ENCODE results near the gene CFAP74. TPM values are rescaled to one million over a fixed set of nuclear protein-coding genes. Genes with fewer than 3 reads are reported as not detected.
A peak's percentile ranks its signal among the peaks of the same experiment; 100 is the strongest.

The CFAP74 gene
- total and polyA plus RNA-seq, 2 of the 13 experiments (the other 11 are each of a cell fraction or from before 2014, with no cell fraction given), result 0.27 to 0.62 TPM

DNA sequence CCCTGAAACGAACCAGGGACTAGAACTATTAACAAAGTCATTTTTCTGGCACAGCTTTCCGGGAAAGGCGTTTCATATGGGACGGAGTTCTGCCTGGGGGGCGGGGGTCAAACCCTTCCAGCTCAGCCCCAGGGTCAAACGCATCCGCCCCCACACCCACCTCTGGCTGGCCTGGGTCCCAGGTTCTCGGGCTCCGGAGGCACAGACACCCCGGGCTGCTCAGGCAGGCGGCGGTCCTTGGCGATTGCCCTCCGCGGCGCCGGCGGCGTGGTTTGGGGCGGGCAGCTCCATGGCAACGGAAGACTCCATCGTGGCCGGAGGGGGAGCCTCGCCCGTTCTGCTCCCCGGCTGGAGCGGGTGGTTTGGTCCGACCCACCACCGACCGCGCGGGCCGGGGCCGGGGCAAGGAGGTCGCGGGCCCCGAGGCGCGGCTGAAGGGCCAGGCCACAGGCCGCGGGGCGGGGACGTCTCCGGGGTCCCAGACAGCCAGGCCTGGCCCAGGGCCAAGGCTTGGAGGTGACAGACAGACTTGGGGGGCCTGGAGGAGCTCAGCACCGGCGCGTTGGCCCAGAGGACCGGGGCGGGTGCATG is at the start of gene CFAP74 (continued):
- TF ChIP-seq, protein P1, sequence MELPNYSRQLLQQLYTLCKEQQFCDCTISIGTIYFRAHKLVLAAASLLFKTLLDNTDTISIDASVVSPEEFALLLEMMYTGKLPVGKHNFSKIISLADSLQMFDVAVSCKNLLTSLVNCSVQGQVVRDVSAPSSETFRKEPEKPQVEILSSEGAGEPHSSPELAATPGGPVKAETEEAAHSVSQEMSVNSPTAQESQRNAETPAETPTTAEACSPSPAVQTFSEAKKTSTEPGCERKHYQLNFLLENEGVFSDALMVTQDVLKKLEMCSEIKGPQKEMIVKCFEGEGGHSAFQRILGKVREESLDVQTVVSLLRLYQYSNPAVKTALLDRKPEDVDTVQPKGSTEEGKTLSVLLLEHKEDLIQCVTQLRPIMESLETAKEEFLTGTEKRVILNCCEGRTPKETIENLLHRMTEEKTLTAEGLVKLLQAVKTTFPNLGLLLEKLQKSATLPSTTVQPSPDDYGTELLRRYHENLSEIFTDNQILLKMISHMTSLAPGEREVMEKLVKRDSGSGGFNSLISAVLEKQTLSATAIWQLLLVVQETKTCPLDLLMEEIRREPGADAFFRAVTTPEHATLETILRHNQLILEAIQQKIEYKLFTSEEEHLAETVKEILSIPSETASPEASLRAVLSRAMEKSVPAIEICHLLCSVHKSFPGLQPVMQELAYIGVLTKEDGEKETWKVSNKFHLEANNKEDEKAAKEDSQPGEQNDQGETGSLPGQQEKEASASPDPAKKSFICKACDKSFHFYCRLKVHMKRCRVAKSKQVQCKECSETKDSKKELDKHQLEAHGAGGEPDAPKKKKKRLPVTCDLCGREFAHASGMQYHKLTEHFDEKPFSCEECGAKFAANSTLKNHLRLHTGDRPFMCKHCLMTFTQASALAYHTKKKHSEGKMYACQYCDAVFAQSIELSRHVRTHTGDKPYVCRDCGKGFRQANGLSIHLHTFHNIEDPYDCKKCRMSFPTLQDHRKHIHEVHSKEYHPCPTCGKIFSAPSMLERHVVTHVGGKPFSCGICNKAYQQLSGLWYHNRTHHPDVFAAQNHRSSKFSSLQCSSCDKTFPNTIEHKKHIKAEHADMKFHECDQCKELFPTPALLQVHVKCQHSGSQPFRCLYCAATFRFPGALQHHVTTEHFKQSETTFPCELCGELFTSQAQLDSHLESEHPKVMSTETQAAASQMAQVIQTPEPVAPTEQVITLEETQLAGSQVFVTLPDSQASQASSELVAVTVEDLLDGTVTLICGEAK (IDR thresholded peaks at IDR 0.05), result no peak
- TF ChIP-seq, protein P1 (CRISPR knock-in tag; IDR thresholded peaks at IDR 0.05), result peak; percentile 26; the same call in 1 of the 2 replicates
- no peak for TF ChIP-seq ZC3H13 (CRISPR knock-in tag; IDR thresholded peaks at IDR 0.05)
- no peak for TF ChIP-seq MTA3 (CRISPR knock-in tag; IDR thresholded peaks at IDR 0.05)
- TF ChIP-seq ISL2 (CRISPR knock-in tag; IDR thresholded peaks at IDR 0.05), result no peak
- TF ChIP-seq ZNF761 (CRISPR knock-in tag; conservative IDR thresholded peaks at IDR 0.05), result no peak
- no peak for TF ChIP-seq KDM6A (CRISPR knock-in tag; IDR thresholded peaks at IDR 0.05; ENCODE audit: low read depth)
- TF ChIP-seq, protein P2, sequence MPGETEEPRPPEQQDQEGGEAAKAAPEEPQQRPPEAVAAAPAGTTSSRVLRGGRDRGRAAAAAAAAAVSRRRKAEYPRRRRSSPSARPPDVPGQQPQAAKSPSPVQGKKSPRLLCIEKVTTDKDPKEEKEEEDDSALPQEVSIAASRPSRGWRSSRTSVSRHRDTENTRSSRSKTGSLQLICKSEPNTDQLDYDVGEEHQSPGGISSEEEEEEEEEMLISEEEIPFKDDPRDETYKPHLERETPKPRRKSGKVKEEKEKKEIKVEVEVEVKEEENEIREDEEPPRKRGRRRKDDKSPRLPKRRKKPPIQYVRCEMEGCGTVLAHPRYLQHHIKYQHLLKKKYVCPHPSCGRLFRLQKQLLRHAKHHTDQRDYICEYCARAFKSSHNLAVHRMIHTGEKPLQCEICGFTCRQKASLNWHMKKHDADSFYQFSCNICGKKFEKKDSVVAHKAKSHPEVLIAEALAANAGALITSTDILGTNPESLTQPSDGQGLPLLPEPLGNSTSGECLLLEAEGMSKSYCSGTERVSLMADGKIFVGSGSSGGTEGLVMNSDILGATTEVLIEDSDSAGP (CRISPR knock-in tag; IDR thresholded peaks at IDR 0.05; ENCODE audit: borderline replicate concordance), result peak; percentile 51; the same call in 1 of the 2 replicates
- 0 out of 2 replicates have a peak, but pooled peaks have one; percentile 32 for TF ChIP-seq MYC (CRISPR knock-in tag; IDR thresholded peaks at IDR 0.05; ENCODE audit: borderline replicate concordance)
- TF ChIP-seq KDM2A (CRISPR knock-in tag; IDR thresholded peaks at IDR 0.05; ENCODE audit: borderline replicate concordance, low read depth), result 0 out of 2 replicates have a peak, but pooled peaks have one; percentile 41
- no peak for TF ChIP-seq FOXM1 (CRISPR knock-in tag; IDR thresholded peaks at IDR 0.05)
- TF ChIP-seq, protein P3, sequence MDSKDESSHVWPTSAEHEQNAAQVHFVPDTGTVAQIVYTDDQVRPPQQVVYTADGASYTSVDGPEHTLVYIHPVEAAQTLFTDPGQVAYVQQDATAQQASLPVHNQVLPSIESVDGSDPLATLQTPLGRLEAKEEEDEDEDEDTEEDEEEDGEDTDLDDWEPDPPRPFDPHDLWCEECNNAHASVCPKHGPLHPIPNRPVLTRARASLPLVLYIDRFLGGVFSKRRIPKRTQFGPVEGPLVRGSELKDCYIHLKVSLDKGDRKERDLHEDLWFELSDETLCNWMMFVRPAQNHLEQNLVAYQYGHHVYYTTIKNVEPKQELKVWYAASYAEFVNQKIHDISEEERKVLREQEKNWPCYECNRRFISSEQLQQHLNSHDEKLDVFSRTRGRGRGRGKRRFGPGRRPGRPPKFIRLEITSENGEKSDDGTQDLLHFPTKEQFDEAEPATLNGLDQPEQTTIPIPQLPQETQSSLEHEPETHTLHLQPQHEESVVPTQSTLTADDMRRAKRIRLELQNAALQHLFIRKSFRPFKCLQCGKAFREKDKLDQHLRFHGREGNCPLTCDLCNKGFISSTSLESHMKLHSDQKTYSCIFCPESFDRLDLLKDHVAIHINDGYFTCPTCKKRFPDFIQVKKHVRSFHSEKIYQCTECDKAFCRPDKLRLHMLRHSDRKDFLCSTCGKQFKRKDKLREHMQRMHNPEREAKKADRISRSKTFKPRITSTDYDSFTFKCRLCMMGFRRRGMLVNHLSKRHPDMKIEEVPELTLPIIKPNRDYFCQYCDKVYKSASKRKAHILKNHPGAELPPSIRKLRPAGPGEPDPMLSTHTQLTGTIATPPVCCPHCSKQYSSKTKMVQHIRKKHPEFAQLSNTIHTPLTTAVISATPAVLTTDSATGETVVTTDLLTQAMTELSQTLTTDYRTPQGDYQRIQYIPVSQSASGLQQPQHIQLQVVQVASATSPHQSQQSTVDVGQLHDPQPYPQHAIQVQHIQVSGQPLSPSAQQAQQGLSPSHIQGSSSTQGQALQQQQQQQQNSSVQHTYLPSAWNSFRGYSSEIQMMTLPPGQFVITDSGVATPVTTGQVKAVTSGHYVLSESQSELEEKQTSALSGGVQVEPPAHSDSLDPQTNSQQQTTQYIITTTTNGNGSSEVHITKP (CRISPR knock-in tag; IDR thresholded peaks at IDR 0.05; ENCODE audit: low read depth), result peak; percentile 99
- TF ChIP-seq, protein P4, sequence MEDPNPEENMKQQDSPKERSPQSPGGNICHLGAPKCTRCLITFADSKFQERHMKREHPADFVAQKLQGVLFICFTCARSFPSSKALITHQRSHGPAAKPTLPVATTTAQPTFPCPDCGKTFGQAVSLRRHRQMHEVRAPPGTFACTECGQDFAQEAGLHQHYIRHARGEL (CRISPR knock-in tag; IDR thresholded peaks at IDR 0.05), result no peak
- no peak for TF ChIP-seq CHD2 (IDR thresholded peaks at IDR 0.05; ENCODE audit: low read depth, low read length)
- peak; percentile 41 for TF ChIP-seq HDAC1 (CRISPR knock-in tag; IDR thresholded peaks at IDR 0.05)

Data from HepG2 (cell line).